ENCODE data around the gene RPLP1.

The RPLP1 gene

DNA sequence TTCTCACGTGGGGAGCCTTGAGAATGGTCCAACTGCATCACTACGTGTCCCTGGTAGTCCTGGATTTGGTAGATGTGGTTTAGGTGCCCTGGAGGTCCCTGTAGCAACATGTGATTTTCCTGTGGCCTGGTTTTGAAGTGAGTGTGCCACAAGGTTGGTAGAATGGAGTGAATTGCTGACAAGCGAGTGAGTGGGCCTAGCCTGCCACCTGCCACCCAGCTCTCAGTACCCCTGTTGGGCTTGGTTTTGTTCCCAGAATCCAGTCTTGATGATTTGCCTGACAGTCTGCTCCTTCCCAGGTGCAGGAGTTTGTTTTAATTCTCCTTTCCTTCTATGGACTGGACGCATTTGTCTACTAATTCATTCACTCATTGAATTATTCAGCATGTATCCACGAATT, 19.4 kb downstream of the RPLP1 start:
- no peak for DNase-seq

DNA sequence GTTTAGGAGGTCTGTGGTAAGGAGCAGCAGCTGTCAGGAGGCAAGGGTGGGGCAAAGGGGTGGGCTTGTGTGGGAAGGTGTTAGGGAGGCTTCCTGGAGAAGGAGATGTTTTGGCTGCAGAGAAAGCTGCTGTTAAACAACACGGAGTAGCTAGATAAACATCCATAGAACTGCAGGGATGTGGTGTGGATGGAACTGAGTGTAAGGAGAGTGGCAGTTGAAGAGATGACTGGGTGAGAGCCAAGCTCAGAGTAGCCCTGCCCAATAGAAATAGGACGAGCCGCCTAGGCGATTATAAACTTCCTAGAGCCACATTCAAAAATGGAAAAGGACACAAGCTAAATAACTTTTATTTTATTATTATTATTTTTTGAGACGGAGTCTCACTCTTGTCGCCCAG, 19.9 kb downstream of the RPLP1 start:
- no peak for DNase-seq

DNA sequence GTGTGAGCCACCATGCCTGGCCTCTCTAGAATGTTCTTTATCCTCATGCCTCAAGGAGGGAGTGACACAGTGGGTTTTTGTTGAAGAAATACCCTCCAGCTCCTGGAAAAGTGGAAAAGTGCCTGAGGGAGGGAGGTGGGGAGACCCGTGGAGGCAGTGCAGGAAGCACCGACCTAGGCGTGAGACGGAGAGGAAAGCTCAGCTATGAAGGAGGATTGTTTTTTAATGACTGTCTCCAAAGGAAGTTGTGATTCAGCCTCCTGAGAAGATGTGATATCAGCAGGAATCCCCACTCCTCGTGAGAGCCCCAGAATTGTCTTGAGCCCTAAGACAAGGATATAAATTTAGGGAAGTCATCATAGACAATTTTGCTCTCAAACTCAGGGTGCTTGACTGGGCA, 21.7 kb downstream of the RPLP1 start:
- DNase-seq = no peak

DNA sequence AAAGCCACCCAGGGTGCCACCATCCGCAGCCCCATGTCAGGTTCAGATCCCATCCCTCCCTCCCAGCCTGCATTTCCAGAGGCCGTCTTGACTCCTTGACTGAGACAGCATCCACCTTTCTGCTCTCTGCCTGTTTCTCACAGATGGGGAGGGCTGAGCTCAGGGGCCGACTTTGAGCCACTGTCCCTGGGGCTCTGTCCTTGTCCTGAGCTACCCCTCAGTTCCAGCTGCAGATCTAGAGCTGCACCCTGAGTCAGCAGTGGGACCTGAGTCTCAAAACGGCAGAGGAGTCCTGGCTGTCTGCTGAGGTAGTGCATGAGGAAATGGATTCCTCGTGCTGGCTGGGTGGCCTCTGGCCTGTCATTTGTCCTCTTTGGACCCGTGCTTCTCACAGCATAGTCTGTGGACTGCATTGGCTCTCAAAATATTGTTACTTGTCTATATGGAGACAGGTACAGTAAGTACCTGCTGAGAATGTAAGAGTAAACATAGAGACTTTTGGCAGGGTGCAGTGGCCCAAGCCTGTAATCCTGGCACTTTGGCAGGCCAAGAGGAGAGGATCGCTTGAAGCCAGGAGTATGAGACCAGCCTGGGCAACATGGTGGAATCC, 22.3 kb downstream of the RPLP1 start:
- no peak for DNase-seq

DNA sequence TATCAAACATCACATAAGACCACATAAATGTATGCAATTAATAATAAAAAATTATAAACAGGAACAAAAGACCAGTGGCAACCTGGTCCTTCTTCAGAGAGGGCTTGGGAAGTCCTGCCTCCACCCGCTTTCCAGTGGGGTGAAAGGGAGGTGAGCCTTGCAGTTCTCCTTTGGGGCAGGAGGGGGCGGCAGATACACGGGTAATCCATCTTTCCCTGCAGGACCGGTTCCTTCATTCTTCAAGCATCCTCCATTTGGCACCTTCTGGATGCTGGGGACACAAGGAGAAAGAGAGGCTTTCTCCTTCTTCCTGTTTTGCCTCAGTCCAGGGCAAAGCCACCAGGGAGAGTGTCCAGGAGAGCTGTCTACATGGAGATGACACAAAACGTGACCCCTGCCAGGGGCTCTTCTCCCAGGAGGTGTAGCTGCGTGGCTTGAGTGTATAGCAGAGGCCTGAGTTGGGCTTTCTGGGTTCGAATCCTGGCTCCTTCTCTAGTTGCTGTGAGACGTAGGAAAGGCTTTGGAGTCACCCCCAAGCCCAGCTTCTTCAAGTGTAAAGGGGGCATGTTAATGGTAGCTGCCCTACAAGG, 23.2 kb downstream of the RPLP1 start:
- DNase-seq = peak; percentile 69

DNA sequence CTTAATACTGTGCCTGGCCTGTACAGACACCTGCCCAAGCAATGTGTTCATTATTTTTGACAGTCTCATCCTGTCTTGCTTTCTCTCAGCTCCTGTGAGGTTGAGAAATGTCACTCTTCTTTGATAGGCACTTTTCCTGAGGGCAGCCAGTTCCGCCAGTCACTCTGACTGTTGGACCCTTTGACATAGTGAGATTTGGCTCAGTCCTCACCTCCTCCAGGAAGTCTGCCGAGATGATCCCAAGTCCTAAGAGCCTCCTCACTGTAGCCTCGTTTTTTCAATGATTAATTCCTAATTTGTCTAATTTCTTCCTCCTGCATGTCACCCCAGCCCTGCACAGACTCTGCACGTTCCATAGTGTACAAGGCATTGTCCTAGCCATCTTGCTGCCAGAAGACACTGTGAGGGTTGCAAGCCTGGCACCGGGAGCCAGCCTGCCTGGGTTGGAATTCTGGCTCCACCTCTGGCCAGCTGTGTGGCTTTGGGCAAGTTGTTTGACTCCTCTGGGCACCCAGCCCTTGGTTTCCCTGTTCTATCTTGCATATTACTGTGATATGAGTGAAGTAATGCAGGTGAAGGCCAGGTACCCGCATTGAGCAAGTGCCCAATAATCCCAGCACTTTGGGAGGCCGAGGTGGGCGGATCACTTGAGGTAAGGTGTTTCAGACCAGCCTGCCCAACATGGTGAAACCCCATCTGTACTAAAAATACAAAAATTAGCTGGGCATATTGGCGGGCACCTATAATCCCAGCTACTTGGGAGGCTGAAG, 24.3 kb downstream of the RPLP1 start:
- DNase-seq = no peak

DNA sequence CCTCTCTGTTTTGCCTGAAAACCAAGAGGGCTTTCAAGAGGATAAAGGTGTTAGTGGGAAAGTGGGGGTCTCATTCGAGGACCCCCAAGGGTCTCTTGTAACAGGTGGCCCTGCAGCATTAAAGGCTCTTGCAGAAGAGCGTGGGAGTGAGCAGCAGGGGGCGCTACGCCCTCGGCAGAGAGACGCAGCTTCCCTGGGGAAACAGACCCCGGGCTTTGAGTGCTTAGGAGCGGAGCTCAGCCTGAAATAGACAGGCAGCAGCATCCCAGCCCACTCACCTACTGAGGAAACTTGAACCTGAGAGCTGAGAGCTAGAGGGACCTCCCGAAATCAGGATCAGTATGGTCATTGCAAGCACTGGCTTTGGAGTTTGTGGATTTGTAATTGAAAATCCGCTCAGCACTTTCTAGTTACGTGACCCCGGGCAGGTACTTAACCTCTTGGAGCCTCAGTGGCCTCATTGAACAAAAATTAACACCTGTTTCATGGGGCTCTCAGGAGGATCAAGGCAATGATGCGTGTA, 25.7 kb downstream of the RPLP1 start:
- DNase-seq = peak; percentile 62

DNA sequence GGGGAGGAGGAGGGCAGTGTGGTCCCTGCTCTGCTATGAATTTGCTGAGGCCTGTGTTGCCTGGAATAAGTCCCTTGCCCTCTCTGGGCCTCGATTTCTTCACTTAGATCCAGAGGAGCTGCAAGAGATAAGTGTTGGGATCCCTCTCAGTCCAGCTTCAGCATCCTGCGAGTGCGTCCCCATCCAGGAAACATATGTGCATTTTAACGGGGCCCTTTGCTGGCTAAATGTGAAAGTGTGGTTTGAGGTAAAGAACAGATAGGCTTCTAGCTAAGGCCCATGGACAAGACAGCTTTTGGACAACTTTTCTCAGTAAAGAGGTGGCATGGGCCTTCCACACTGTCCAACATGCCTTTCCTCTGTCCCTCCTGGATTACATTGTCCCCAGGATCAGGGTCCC, 26.5 kb downstream of the RPLP1 start:
- DNase-seq = no peak

DNA sequence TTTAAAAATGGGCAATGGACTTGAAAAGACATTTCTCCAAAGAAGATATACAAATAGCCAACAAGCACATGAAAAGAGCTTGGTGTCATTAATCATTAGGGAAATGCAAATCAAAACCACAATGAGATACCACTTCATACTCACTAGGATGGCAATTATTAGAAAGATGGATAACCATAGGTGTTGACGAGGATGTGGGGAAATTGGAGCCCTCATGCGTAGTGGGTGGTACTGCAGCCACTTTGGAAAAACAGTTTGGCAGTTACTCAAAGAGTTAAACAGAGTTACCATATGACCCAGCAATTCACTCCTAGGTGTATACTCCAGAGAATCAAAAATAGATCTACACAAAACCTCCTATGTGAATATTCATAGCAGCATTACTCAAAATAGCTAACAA, 27.4 kb downstream of the RPLP1 start:
- DNase-seq = no peak

DNA sequence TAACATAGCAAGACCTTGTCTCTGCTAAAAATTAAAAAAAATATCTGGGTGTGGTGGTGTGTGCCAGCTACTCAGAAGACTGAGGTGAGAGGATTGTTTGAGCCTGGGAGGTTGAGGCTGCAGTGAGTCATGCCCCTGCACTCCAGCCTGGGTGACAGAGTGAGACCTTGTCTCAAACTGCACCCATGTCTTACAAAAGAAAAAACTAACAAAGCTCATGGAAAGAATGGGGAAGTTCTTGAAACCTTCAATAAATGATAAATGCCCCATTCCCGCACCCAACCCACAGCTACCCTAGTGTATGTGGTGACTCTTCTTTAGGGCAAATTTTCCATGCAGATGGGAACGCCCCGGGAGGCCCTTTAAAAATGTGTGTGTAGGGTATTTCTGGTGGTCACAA, 28.3 kb downstream of the RPLP1 start:
- no peak for DNase-seq

DNA sequence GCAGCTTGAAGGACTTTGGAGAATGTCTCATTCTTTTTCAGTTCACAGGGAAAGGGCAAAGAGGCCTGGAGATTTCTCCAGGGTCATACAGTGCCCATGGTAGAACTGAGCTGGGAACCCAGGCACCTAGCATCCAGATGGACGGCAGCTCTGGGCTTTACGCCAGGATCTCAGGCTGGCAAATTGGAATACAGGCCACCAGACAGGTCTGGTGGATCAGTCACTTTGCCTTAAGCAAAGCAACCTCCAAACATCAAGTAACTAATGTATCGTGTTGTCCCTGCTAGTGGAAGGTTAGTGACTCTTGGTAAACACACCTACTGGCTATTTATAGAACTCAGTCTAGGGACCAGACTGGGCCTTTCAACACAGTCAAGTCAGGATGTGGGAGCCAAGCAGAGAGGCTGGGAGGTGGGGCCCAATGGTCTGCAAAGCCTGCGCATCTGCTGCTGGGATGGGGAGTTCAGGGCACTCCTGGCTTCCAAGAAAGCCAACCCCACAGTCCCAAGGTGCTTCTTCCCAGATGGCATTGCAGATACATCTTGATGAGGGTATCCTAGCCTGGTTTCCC, 30.2 kb downstream of the RPLP1 start:
- DNase-seq = no peak

DNA sequence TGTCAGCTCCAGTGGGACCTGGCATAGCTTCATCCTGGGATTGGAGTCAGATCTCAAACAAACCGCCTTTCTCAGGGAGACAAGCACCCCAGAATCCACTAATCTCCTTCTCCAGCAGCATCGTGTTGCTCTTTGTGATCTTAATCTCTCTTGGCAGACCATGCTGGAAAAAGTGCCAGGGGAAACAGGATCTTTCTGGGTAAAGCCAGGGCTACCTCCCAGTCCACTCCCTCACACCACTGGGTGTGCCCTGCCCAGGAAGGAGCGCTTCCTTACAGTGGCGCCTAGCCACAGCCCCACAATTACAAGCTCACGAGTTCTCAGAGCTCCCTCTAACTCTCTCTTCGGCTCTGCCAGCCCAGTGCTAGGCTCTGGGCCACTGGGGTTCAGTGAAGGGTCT, 32.2 kb downstream of the RPLP1 start:
- DNase-seq = no peak

DNA sequence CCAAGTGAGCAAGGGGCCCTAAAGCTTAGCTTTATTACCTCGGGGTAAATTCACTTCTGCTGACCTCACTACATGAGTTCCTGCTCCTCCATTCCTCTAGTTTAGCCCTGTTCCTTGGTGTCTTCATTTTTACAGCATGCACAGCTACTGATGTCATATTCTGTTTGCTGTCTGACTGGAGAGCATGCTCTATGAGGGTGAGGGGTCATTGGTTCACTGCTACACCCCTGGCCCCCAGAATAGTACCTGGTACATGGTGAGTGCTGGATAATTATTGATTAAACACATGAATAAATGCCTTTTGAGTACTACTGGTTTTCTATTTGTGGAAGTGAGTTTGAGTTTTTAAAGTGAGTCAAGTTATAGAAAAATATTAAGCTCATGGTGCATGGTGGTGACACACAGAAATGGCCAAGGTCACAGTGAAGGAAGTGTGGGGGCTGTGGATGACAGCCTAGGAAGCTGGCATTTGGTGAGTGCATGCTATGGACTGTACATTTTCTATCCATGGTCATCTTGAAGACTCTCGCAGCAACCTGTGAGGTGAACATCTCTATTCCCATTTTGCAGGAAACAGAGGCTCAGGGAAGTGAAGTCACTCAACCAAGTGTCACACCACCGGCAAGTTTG, 34.0 kb downstream of the RPLP1 start:
- DNase-seq = no peak

DNA sequence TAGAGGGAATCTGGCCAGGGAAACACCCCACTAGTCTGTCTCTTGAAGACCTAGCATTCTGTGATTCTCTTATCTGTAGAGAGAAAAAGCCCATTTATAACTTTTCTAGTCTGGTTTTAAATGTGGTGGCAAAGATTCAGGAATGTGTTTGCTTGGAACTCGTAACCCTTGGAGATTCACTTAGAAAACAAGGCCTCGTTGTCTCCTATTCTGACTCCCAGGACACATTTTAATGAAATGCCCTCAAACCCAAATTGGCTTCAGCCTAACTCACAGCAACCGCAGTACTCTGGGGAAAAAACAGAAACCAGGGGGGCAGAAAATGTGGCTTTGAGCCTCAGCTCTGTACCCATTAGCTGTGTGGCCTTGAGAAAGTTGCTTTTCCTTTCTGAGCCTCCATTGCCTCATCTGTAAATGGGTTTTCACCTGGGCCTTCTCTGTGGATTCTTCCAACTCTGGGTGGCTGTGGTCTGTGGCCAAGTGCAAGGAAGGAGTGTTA, 36.5 kb downstream of the RPLP1 start:
- DNase-seq = no peak

DNA sequence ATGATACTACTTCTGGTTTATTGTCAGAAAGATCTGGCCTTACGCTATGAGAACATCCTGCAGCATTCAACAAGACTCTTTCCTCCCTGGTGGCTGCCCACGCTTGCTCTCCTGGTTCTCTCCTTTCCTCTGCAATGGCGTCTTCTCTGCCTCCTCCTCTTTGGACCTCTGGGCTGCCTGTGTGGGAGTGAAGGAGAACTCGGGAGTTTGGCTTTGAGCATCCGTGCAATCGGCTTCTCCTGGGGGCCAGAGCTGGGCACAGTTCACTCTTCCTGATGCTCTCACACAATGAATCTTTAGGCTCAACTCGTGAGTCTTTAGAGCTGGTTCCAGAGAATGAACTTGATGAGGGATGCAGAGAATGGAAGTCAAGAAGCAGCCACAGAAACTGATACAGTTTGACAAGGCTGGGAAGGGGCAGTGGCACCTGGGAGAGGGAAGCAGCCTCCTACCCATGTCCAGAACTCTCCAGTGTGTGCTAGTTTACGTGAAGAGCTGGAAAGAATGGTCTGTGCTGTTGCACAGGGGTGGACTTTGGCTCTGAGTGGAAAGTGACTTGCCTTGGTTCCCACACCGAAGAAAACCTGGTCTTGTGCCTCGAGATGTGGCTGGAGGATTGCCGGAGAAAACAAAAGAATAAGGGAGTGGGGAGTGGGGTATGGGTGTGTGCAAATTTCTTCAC, 37.9 kb downstream of the RPLP1 start:
- DNase-seq = no peak

DNA sequence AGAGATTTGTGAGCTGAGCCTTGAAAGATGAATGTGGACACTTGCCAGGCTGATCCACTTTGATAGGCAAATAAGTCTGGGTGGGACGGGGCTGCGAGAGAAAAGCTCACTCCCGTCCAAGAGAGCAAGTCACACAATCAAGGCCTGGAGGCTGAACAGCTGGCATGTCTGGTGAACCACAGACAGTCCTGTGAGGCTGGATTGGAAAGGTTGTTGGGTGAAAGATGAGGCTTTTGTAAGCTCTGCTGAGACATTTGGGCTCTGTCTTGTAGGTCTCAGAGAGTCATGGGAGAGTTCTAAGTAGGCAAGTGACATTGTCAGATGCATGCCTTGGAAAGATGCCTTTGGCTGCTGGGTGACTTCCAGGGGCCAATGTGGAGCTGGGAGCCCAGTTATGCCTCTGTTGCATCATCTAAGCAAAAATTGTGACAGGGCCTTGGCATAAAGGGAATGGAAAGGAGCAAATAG, 38.5 kb downstream of the RPLP1 start:
- no peak for DNase-seq

DNA sequence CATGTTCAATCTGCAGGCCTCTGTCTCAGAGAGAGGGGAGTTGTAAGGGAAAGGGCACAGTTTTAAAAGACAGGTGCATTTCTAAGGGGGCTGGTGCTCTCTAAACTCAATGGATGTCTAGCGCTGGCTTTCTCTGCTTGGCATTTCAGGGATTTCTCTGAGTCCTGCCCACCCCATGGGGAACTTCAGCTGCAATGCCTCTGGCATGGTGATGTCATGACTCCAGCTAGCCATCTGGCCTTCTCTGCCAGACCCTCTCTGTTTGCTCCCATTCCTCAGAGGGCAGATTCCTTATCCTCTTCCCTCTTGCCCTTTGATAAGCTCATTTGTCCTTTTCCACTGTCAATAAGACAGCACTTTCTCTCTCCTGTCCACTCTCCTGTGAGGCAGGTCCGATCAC, 40.8 kb downstream of the RPLP1 start:
- no peak for DNase-seq

DNA sequence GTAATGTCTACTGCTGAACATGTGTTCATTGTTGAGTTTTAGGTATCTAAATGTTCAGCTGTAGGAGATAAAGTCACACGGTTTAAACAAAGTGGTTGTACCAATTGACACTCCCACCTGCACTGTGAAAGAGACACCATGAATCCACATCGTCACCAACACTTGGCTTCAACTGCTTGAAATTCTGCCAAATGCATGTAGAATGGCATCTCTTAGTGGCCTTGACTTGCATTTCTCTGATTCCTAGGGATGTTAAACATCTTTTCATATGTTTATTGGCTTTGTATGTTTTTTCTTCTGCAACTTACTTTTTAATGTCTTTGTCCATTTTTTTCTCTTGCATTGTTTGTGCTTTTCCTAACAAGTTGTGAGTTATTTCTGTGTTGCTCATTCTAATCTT, 43.4 kb downstream of the RPLP1 start:
- no peak for DNase-seq

DNA sequence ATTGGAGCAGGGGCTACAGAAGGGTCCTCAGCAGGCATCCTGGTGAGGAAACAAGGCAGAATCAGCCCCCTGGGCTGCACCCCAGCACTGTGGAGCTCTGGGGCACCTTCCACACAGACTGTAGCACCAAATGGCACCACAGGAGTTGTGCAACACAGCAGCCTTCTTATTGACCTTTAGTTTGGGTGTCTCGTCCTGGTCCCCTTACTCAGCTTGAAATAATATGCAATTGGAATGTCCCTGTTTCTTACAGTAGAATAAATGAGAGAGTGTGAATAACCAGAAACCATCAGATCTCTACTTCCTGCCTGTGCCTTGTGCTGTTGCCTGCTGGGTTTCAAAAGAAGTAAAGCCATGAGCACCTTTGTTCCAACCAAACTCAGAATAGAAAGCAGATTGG, 44.5 kb downstream of the RPLP1 start:
- no peak for DNase-seq

DNA sequence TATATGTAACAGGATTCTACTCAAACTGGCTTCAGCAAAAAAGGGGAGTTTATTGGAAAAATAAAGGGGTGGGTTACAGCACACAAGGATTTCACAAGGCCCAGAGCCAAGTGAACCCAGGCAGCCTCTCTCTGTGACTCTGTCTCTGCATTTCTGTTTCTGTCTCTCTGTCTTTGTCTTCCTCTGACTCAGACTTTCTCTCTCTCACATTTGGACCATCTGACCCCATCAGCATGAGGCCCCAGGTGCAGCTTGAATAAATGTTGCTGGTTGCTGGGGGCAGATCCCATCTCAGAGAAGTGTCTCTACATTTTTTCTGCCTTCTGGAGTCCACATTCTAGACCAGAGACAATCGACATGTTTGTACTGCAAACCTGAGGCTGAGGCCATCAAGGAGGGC, 45.0 kb downstream of the RPLP1 start:
- no peak for DNase-seq

DNA sequence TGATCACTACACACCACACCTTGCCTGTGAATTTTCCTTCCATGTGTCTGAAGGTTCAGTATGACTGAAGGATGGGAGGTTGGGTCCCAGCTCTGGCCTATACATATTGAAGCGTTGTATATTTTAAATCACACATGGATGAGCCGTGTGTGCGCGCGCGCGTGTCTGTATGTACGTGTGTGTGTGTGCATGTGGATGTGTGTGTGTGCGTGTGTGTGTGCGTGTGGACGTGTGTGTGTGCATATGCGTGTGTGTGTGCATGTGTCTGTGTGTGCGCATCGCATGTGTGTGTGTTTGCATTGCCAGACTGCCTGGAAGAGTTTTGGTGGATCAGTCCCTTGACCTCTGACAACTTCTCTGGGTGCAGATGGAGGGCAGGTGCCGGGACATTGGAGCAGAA, 45.7 kb downstream of the RPLP1 start:
- no peak for DNase-seq

DNA sequence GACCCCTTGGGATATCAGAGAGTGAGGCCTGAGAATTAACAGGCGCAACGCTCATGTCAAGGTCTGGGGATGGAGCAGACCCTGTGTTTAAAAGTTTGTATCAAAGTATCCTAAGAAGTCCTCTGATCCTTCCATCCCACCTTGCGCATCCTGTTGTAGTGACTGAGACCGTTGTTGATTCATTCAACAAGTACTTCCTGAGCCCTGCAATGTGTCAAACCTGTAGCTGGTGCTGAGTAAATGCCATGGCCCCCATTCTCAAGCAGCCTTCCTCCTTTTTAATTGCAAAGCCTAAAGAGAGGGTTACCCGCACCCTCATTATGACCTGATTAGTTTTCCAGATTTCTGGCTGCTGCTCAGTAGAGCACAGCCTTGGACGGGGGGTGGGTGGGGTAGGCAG, 46.4 kb downstream of the RPLP1 start:
- no peak for DNase-seq

All from NCI-H1417 treated with DMSO at 0.1 percent for 48 hours (cell line).